IPS-11a (cell line): Measurements from ENCODE around the gene SURF1.
"Not testable (repeated sequence)": the region's sequence is repeated elsewhere in the genome, so short reads cannot be mapped to it uniquely, and the experiment has no call there.

Experiments used
- H3K4me3 ChIP-seq: one replicate; pipeline ENCODE4 v1.5.1; 2013; ENCODE audit warnings: low read depth, low read length, control low read depth

SURF1 gene

GRCh38 chr9:133384736-133385321 lies 28.5 kb upstream of the SURF1 start:
- no peak overlapping the region for H3K4me3 ChIP-seq

DNA sequence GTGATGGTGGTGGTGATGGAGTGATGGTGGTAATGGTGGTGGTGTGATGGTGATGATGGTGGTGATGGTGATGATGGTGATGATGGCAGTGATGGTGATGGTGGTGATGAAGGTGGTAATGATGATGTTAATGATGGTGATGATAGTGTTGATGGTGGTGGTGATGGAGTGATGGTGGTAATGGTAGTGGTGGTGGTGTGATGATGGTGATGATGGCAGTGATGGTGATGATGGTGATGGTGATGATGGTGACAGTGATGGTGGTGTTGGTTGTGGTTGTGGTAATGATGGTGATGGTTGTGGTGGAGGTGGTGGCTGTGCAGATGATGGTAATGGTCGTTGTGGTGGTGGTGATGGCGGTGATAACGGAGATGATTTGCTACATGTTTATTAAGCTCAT lies 27.2 kb upstream of the SURF1 start:
- no peak overlapping the region for H3K4me3 ChIP-seq

DNA sequence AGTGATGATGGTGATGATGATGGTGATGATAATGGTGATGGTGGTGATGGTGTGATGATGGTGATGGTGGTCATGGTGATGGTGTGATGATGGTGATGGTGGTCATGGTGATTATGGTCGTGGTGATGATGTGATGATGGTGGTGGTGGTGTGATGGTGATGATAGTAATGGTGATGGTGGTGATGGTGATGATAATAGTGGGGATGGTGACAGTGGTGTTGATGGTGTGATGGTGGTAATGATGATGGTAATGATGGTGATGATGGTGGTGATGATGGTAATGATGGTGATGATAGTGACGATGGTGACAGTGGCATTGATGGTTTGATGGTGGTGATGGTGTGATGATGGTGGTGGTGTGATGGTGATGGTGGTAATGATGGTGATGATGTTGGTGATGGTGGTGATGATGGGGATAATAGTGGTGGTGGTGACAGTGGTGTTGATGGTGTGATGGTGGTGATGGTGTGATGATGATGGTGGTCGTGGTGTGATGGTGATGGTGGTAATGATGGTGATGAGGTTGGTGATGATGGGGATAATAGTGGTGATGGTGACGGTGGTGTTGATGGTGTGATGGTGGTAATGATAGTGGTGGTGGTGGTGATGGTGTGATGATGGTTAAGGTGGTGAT lies 26.3 kb upstream of the SURF1 start:
- no peak overlapping the region for H3K4me3 ChIP-seq

DNA sequence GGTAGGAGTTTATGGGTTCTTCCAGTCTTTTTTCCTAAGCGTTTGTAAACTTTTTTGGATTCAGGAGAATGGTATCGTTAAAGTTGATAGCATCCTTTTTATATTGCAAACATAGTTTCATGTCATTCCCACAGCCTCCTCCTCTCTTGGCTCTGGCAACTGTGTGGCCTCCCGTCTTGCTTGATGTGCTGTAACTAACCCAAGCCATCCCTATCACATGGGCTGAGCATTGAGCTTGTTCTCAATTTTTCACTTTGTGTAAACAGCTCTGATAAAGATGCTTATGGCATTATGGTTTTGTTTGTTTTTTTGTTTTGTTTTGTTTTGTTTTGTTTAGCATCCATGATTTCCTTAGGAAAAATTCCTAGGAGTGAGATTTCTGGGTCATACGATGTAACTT lies 24.4 kb upstream of the SURF1 start:
- no peak overlapping the region for H3K4me3 ChIP-seq

DNA sequence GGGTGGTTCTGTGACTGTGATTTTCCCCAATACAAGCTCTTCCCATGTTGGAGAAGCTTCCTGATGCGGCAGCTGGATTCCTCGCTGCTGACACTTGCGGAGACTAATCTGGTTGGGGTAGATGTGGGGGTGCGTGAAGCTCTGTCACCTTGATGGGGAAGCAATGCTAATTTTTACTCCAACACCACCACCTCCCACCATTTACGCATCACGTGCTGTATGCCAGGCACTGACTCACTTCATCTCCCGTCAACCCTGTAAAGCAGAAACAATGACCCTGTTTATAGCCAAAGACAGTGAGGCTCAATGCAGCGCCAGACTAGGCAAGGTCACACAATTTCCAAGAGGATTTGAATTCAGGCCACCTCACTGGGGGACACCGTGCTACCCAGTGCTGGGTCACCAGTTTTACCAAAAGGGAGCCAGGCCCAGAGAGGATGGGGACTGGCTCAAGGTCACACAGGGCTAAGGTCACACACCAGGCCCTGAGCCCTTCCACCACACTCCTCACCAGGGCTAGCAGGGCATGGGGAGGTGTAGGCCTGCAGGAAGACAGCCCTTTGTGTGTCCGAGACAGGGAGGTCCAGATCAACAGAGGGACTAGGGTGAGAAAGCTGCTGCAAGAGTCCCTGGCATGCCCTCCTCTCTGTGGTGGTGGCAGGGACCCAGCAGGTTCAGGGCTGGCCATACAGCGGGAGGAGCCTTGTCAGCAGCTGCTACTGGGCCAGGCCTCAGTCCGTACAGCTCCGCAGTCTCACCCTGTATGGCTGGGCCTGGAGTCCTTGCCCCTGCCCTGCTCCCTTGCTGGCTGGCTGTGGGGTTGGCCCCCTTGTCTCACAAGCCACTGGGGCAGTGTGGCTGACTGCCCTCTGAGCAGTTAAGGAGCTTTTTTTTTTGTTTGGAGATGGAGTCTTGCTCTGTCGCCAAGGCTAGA lies 23.1 kb upstream of the SURF1 start:
- H3K4me3 ChIP-seq = no peak overlapping the region

DNA sequence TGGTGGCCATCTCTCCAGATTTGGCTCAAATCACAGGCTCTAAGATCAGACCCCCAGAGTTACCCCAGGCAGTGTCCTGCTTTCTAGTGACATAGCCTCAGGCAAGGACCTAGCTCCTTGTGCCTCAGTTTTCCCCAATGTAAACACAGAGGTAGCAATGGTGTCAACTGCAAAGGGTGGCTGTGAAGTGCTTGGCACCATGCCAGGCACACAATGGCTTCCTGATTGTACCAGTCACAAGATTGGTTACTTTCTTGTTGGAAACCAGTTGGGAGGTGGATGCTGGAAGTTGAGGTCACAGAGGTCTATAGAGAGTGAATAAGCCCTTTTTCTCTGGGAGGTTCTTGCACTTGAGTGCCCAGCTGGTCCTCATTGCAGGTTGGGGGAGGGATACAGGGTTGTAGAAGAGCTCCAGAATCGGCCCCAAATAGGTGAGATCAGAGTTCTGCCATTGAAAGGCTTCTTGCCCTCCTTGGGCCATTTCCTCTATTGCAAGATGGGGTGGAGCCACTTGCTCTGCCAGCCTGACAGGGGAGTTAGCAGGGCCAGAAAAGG lies 22.2 kb upstream of the SURF1 start:
- no peak overlapping the region for H3K4me3 ChIP-seq

- H3K4me3 ChIP-seq = no peak overlapping the region
These were observed 21.5 kb upstream of the SURF1 start for GRCh38 chr9:133377721-133378216.

DNA sequence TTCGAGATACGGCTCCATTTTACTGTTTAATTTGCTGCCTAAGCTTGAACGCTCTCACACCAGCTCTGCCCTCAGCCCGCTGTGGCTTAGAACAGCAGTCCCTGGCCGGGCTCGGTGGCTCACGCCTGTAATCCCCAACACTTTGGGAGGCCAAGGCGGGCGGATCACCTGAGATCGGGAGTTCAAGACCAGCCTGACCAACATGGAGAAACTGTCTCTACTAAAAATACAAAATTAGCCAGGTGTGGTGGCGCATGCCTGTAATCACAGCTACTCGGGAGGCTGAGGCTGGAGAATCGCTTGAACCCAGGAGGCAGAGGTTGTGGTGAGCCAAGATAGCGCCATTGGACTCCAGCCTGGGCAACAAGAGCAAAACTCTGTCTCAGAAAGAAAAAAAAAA lies 21.0 kb upstream of the SURF1 start:
- not testable (repeated sequence) for H3K4me3 ChIP-seq

DNA sequence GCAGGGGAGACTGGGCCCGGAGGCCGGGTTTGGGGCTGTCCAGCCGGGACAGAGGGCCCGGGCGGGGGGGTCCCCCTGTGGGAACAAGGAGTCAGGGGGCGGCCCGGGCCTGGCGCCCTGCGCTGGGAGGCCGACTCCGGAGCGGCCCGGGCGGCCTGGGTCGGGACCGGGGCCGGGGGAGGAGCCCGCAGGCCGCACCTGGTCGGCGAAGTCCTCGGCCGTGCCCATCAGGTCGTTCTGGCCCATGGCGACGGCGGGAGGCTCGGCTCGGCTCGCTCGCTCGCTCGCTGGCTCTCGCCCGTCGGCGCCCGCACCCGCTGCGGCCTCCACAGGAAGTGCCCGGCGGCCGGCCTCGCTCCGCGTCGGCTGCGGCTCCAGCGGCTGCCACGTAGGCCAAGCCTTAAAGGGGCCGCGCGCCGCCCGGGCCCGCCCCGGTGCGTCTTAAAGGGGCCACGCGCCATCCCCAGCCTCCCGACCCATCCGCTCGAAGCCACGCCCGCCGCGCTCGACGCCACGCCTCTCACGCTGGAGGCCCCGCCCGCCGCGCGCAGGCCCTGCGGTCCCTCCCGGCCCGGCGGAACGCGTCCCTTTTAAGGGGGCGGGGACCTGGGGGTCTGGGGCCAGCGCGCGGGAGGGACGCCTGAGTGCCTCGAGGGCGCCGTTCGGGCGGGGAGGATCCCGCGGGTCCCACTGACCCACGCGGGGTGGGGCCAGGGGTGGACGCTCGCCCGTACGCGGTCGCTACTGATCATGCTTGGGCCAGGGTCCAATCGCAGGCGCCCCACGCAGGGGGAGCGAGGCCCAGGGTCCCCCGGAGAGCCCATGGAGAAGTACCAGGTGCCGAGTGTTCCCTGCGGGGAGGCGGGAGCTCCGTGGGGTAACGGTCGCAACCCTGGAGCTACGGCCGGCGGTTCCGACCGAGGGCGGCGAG lies 19.7 kb upstream of the SURF1 start, which contains the start of the genes STKLD1 and SURF4:
Gene STKLD1, plus strand, starts transcription at position 643 of the 931 bp plus-strand sequence. Its CDS starts 108 bp downstream, at position 751.
Gene SURF4, minus strand, starts transcription at position 337 of the 931 bp plus-strand sequence. Its CDS starts 91 bp downstream, at position 246.
- H3K4me3 ChIP-seq = peak within 1 kb of the TSS; percentile 82

DNA sequence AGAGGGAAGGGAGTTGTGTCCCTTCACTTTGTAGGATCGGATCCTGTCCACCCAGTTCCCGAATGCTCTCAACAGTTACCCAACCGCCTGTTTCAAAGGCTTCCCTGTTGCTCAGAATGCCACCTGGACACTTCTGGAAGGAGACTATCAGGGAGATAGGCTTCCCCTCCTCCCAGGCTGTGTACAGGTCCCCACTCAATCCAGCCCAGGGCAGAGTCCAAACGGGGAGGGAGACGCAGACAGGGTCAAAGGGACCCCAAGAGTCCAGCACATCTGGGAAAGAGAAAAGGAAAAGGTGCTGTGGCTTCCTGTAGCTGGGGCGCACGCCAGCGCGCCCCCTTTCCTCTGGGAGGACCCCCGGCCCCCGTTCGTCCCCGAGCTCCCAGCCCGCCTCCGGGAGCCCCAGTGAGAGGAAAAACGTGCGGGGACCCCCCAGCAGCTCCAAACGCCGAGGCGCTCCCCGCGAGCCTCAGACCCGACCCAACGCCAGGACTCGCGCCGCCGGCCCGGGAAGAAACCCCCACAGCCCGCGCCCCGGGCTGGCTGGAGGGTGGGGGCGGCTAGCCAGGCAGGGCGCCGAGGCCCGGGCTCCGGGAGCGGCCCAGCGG lies 18.9 kb upstream of the SURF1 start:
- H3K4me3 ChIP-seq = peak overlapping the region; percentile 82

DNA sequence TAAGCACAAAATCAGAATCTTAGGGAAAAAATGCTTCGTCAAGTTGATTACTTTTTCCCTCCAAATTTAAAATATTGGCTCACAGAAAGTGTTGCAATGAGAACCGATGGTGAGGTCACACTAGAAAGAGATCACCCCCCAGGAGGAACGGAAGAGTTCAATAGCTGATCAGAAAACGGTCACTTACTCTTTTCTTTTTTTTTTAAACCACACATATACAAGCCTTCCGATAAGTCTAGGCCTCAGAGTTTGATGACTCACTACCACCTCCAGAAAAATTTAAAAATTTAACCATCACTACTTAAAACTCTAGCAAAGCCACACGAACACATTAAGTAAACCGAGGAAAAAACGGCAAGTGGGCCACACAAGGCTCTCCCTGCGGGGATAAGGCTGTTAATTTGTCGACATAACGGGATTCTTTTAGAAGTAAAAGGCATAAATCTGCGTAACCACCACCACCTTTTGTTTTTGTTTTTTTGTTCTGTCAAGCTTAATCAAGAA lies 18.4 kb upstream of the SURF1 start:
- H3K4me3 ChIP-seq = peak overlapping the region; percentile 82

DNA sequence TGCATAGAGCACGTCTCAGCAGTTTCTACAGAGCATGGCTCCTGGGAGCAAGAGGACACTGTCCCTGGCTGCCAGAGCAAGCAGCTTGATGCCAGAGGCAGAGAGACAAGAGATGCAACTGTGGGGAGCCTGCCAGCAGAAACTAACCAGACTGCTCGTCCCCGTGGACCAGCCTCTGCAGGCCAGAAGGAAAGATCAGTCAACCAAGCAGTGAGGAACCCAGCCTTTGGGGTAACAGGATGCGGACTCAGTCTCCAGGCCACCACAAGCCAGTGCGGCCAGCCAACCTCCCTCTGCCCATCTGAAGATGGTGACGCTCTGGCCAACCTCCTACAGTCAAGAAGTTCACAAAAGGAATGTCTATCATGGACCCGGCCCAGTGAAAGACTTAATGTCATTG lies 15.9 kb upstream of the SURF1 start:
- H3K4me3 ChIP-seq = no peak overlapping the region

- no peak overlapping the region for H3K4me3 ChIP-seq
These were observed 15.0 kb upstream of the SURF1 start for GRCh38 chr9:133371261-133371711.

DNA sequence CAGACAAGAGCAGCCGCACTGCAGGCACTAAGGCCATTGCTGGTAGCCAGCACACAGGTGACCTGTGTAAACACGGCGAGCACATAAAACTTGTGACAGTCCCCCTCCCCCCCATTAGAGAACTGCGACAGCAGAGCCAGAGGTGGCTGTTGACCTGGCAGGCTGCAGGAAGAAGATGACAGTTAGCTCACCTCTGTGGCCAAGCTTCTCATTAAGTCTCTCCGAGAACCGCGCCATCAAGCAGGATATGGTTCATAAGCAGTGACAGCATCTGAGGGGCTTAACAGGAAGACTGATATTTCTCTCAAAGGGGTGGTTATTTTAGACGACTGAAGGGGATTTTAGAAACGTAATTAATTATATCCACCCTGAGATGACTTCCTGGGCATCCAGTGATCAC lies 14.4 kb upstream of the SURF1 start:
- H3K4me3 ChIP-seq = no peak overlapping the region

- H3K4me3 ChIP-seq = no peak overlapping the region
These were observed 13.6 kb upstream of the SURF1 start for GRCh38 chr9:133369933-133370332.

- H3K4me3 ChIP-seq = no peak overlapping the region
These were observed 13.1 kb upstream of the SURF1 start for GRCh38 chr9:133369422-133369821.

GRCh38 chr9:133368249-133368881 lies 12.1 kb upstream of the SURF1 start:
- H3K4me3 ChIP-seq = no peak overlapping the region

- no peak overlapping the region for H3K4me3 ChIP-seq
These were observed 11.5 kb upstream of the SURF1 start for GRCh38 chr9:133367778-133368177.

DNA sequence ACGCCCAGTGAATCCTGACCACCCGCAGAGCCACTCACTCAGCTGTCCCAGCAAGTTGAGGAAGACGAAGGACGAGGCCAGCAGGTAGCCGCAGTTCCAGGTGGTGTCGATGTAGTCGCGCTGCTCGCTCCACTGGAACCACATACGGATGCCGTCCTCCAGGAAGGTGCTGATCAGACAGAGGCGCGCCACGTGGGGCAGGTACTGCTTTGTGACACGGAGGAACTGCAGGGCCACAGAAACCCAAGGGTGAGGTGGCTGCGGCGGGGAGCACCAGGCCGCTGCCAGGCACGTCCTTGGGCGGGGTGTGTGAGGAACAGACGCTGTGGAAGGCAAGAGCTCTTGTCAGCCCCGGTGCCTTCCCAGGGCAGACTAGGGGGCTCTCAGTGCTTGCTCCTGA lies 10.9 kb upstream of the SURF1 start:
- no peak overlapping the region for H3K4me3 ChIP-seq
